T follicular helper cell (primary cell): Measurements from ENCODE around the gene COBL.
A peak's percentile ranks its signal among the peaks of the same experiment; 100 is the strongest.

Experiments used
- DNase-seq: peaks from one replicate; pipeline ENCODE4 v3.0.0-alpha.2; 2020; ENCODE audit warnings: low read depth

The COBL gene

DNA sequence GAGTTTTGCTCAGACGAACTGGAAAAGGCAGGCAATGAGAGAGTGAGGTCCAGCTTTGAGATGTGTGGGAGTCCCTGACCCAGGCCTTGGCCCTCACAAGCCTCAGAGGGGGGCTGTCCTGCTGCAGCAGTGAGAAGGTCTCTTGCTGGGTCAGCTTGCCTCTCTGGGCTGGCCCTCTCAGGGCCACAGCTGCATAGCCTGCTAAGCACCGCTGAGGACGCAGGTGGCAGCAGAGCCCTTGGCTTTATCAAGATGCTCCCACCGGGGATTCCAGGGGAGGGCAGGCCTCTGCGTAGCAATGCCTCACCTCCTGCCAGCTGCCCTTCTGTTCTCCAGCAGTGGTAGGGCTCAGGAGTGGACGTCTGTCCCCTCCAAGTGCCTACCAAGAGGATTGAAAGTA lies 128.7 kb downstream of the COBL start:
- no peak for DNase-seq

DNA sequence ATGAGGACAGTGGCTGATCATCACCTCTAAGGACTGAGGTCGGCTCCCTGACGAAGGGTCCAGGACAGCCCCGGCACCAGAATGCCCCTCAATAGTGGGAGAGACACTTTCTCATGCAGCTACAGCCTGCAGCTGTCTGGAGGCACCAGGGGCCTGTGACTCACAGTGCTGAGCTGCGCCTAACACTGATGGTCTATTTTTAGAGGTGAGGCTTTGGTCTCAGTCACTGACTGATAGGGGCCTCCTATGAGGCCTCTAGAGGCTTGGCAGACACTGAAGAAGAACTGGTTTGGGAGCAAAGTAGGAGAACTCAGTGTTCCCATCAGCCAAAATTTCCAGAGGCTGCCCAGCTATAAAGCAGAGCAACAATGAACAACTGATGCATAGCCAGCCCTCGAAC lies 130.1 kb downstream of the COBL start:
- no peak for DNase-seq

DNA sequence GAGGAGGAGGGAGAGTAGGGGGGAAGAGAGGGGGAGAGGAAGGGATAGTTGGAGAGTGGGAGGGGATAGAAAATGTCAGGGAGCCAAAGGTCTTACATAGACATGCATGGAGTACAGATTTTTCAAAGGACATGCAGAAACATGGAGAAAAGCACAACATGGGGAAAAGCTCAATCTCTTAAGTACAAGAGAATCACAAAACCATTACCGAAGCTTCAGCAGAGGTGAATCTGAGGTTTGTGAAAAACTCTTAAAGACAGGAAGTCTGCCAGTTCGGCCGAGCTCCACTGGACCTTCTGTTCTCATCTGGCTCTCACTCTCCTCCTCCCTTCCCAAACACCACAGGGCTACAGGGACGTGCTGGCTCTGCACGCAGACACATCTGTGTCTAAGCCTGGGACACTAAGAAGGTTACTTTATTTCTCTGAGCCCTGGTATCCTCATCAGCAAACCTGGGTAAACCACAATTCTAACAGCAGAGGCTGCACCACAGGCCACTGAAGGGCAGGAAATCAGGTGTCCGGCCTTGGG lies 133.9 kb downstream of the COBL start:
- no peak for DNase-seq

DNA sequence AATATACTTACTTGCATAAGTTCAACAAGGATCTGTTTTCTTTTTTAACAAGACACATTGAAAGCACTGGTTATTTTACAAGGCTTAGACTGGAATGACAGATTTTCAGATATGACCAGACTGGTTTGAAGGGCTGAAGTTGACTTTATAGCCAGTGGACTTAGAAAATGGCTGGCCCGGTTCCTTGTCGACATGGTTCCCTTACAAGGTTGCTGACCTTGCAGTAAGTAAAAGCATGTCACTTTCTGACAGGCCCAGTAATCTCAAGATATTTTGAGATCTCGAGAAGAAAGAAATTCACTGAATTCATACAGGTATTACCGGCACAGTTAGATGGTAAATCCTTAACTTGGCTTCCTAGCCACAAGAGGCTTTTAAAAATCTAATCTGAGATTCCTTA lies 136.5 kb downstream of the COBL start:
- DNase-seq: no peak

DNA sequence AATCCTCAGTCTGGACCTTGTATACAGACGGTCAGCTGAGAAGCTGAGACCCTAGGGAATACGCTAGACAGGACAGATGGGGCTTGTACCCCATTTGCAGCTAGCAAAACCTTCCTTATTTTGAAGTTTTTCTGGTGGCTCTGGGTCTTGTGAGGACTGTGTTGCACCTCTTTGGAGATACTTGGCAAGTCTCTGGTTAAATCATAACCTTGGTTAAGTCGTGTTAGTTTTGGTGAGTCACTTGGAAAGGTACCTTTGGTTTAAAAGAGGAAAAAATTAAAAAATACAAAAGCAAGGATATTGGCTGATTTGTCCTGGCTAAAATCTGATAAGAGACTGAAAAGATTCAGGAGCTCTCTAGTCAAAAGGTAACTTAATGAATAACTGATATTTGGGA lies 140.6 kb downstream of the COBL start:
- DNase-seq: no peak

DNA sequence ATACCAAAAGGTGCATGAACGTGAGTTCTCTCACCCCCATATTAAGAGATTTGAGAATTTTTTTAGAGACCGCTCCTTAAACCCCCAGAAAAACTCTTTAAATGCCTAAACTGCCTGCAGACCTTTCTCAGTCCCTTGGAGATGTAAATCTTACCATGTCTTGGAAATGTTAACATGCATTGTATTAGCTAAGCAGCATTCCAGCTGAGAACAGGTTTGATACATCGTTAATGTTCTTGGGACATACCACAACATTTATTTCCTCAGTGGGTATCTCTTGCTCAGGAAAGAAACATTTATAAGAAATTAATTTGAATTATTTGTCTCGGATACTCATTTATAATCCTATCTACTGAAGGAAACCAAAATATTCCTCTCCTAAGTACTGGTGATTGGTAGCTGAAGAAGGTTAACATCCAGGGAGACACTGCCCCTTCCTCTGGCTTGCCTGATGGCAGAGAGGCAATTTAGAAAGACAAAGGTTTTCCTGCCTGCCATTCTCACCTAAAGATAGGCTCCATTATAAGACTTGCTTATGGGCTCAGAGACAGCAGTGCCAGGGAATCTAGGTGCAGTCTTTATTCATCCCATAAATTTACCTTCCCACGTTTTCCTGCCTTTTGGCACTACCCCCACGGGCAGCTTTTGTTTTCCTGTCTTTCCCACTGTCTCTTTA lies 141.2 kb downstream of the COBL start:
- no peak for DNase-seq

DNA sequence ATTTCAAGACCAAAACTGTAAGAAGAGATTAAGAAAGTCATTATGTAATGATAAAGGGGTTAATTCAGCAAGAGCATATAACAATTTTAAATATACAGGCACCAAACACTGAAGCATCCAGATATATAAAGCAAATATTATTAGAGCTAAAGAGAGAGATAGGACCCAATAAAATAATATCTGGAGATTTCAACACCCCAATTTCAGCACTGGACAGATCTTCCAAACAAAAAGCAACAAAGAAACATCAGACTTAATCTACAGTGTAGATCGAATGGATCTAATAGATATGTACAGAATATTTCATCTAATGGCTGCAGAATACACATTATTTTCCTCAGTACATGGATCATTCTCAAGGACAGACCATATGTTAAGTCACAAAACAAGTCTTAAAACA lies 151.3 kb downstream of the COBL start:
- DNase-seq: no peak

DNA sequence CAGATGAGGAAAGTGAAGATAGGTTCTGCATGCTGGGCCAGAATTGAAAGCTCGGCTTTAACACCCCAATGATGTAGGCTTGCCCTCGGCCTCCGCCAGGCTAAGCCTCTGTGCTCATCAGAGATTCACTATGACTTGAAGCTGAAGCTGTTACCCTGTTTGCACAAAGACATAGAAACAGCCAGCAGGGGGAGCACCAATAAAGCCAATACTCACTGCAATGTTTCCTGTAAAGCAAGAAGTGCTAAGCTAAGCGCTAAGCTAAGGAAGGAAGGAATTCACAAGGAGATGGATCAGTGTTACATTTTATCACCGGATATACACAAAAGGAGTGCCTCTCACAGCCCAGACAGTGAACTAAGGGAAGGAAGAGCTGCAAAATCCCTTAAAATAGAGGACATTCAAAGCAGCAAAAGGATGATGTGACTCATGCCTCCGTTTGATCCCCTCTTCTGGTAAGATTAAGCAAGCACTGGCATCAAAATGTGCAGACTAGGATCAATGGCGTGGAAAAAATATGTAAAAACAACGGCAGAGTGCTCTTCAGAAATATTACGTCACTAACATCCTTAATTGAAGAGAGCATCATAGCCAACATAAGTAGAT lies 153.8 kb downstream of the COBL start:
- DNase-seq: peak; percentile 25

DNA sequence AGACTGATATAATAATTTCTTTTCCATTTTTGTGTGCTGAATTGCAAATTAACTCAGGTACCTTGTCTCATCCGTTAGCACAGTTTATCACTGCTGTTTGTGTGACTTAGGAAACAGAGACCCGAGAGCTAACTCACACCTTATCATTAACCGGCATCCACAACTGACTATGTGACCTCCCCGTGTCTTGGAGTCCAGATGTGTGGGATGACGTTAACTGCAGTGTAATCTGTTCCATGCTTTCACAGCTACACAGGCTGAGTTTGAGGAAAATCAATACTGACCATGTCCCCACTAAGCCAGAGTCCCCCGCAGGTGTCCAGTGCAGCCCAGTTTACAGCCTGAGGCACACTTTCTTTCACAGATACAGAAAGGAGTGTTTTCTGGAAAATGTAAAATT lies 154.7 kb downstream of the COBL start:
- DNase-seq: no peak

DNA sequence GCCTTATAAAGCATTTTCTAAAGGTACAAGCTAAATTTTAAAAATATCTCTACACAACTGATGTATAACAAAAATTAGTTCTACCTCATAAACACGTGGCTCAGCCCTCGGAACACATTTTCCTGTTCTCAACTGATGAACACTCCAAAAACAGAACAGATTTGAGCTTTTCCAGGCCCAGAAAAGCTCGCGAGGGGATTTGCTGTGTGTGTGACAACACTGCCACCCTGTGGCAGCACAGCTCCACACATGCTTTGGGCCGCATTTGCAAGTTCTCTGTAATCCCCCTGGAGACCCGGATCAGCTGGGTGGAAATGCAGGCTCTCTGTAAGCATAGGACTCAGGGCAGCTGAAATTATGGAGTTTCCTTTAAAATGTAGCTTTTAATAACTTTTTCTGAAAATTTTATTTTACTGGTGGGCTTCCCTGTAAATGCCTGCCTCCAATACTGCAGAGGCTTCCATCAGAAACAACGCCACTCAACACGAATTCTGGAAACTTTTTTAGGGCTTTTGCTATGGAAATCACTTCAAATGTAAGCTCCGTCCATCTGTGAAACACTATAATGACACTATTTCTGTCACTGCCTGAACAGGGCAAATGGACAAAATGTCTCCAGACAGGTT lies 155.5 kb downstream of the COBL start:
- DNase-seq: peak; percentile 24

DNA sequence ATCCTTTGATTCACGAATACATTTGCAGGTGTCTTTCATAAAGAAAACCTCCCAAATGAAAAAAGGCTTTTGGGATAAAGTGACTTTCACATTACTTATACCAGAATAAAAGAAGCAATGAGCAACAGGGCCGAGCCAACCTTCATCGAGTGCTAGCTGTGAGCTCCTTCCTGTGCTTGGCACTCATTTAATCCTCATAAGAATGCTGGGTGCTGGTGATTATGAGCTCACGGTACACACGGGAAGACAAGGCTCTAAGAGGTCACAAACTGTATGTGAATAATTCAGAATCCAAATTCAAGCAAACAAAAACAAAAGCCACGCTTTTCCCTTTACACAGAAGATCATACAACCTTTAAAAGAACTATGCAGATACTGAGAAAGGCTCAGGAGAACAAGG lies 156.2 kb downstream of the COBL start:
- DNase-seq: no peak

DNA sequence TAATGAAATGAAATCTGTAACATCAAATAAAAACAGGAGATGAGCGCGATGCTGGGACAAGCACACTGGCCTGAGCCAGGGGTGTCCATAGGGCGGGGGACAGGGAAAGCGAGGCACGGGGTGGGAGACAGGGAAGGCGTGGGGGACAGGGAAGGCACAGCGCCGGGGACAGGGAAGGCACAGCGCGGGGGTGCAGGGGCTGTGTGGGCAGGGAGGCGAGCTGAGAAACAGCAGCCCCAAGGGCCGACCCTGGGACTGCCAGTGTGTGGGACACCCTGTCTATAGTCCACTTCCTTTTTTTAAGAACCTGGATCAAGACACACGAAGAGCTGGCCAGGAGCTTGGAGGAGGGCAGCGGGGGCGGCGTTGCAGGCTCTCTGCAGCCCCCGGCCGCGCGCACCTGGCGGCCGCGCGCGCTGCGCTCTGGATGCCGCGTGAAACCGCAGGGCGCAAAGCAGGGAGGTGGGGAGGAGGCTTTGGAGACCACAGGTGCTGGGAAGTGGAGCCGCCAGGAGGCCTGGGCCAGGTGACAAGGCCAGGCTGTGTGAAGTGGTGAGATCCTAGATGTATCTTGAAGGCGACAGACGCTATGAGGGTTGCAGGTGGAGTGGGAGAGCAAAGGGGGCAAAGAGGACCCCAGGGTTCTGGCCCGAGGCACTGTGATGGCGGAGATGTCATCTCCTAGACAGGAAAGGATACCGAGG lies 157.7 kb downstream of the COBL start:
- no peak for DNase-seq

DNA sequence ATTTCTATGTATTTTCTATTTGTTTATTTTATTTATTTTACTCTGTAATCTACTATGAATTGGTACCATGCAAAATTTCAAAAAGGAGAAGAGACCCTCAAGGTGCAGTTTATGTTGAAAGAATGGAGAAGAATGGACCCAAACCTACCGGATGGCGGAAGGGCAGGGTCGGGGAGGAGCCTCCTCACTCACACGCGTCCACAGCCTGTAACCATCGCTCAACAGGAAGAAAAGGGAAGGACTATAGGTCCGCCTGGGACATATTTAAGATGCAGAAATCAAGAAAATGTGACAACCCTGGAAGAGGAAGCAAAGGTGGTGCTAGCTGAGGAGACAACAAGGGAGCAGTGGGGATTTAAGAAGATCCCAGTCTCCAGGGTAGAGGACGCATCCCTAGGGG lies 158.4 kb downstream of the COBL start:
- no peak for DNase-seq

DNA sequence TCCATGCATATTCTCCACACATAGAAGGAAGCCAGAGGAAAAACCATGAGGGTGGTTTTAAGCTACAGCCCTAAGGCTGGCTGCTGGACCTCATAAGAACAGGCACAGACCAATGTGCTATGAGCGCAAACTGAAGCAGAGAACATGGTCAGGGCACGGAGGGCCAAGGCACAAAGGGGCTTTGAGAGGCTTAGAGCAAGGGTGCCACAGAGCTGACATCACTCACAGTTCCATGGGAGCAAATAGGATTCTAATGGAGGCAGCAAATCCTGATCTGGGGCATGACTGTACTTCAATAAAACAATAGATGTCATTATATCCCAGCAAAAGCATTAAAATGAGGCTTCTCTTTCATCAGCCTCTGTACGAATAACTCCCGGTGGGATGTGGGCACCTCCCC lies 162.4 kb downstream of the COBL start:
- DNase-seq: no peak

DNA sequence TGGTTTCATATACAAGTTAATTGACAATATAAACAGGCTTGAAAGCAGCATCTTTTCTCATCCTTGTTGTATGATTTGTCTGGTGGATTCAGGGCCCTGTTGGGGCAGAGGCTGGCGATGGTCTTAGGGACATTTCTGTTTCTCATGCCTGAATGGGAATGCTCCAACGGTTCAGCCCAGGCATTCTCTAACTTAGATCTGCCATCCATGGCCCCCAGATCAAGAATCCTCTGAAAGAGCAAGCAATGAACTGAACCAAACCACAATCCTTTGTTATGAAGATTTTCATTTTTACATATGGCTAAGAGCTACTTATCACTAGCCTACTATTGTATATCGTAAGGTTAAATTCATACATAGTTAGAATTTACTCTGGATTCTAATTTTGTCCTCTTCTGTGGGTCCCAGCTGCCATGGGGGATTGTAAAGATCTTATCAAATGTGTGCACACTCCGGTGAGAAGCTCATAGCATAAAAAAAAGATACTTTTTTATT lies 163.9 kb downstream of the COBL start:
- no peak for DNase-seq

DNA sequence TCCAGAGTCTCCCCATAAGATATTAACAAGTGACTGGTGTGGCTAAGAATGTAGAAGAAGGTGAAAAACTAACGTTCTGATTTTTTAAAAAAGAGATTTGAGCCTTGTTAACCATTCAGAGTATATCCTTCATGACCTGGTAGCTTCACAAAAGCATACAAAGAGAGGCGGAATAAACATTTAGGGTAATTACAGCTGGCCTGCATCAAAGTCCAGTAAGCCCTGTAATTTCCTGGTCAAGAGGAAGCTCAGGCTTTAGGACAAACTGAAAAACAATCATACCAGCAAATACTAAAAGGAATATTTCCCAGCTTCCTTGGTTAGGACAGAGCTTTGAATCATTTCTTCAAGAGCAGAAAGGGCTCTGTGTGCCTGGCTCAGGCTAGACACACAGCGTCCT lies 165.2 kb downstream of the COBL start:
- no peak for DNase-seq

DNA sequence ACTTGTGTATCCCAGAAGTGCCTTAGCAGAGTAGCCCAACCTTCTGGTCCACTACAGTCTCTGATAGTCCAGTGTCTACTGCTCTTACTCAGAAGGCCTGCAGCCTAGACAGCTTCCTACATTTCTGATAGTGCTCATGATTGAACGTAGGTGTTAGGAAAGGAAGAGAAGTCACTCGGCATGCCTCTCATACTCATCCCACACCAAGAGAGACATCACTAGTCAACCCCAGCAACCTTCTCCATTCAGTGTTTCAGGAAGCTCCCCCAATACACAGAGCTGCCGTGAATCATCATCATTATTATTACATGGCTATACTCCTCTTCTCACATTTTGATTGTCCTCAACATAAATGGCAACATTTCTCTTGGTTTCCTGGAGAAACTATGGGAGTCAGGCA lies 166.4 kb downstream of the COBL start:
- DNase-seq: no peak

DNA sequence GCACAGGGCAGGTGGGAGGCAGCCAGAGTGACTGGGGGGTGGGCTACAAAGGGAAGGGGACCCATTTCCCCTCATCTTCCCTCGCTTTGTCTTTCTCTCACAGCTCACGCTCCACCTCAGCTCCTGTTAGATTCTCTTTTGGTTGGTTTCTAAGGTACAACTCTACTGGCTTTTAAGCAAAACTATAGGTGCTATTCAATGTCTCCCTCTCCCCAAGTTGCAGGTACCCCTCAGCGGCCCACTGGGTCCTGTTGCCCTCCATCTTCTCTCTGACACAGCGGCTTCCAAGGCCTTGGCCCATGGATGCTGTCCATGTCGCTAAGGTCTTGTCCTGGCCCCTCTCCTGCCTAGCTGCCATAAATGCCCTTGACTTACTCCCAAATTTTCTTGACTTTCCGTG lies 168.4 kb downstream of the COBL start:
- DNase-seq: no peak

DNA sequence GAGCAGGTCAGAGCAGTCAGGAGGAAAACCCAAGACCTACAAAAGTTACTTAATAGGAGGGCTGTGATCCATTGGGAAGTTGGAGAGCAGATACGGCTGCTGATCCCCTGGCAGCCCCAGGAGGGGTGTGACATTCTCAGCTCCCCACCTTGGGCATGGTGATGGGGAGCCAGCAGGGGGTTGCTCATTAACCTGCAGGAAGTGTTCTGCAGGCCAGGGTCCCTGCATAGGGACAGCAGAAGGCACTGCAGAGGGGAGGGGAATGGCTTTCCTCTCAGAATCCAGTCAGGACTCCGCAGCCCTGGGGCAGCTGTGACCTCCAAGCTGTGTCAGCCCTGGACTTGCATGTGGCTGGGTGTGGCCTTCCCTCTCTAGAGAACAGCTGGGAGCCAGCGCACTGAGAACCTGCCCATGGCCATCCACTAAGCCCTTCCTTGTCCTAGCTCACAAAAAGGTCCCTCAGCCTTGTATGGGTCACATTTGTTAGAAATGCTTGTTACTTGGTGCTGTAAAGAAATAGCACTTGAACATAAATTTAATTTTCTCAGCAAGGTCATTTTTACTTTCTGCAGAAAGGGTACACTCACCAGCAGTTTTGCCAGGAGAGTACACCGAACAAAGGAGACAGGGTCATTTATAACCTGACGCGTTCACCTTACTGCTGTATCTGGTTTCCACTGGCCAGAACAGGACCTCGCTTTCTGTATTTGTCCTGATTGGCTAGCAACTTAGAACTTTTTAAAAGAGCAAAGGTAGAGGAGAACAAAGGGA lies 169.6 kb downstream of the COBL start:
- no peak for DNase-seq

DNA sequence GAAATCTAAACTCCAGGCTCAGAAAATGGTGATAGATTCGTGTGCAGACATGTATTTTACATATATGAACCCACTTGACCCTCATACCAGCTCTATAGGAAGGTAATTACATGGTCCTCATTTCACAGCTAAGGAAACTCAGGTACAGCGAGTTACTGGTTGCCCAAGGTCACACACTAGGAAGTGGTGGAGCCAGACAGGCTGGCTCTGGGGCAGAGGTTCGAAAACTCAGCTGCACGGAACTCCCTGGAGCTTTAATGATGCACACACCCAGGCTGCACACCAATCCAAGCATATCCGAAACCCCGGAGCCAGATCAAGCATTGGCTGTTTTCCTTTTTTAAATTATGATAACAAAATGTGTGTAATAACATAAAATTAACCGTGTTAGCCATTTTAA lies 172.4 kb downstream of the COBL start:
- no peak for DNase-seq

DNA sequence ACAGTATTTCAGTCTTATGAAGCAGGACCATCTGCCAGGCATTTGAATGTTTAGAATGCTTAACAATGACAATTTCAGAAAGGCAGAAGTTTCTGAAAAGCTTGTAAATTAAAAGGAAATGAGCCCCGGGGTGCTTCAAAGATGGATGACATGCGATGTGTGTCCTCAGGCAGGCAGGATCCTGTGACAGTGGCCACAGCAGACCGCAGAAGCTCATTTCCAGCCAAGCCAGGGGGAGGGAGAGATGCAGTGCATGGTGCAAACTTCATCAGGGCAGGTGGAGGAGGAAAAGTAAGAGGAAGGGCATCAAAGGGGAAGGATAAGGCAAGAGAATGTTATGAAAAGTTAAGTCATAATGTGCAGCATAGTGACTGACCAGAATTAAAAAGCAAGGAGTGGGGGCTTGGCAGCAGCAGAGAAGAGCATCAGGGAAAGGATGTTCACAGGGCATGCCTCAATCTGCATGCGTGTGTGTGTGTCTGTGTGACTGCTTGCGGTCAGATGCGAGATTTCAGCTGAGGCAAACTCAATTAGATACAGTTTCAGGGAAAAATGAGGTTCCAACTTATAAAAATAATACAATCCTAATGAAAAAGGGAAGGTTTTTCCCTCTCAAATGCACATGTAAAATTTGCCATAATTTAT lies 173.7 kb downstream of the COBL start:
- DNase-seq: no peak
